MM.1S (cell line): Measurements from ENCODE around the gene SMPD3.

Experiments used
- DNase-seq: peaks from one replicate; pipeline ENCODE4 v3.0.0-alpha.2; 2015
- H2AFZ ChIP-seq: fragments of 300-600 bp; sonication (generic); 2 replicates; pipeline ENCODE4 v1.6.0; 2016; ENCODE audit warnings: antibody characterized with exemption, low read length
- H3F3A ChIP-seq: fragments of 300-600 bp; sonication (generic); 2 replicates; pipeline ENCODE4 v1.6.1; 2016; ENCODE audit warnings: mild to moderate bottlenecking, antibody characterized with exemption, low read length, moderate library complexity, mixed read lengths; ENCODE audit not compliant: insufficient read depth
- H3K27ac ChIP-seq: fragments of 300-600 bp; sonication (generic); 2 replicates; pipeline ENCODE4 v1.5.1; 2016; ENCODE audit warnings: mild to moderate bottlenecking, low read length
- H3K27me3 ChIP-seq: fragments of 300-600 bp; sonication (generic); replicated peaks from 2 replicates; pipeline ENCODE4 v1.6.0; 2016; ENCODE audit warnings: low read length; ENCODE audit not compliant: insufficient read depth
- H3K36me3 ChIP-seq: fragments of 300-600 bp; sonication (generic); replicated peaks from 2 replicates; pipeline ENCODE4 v1.6.1; 2016; ENCODE audit warnings: mild to moderate bottlenecking, low read length, mixed read lengths; ENCODE audit not compliant: insufficient read depth
- H3K4me1 ChIP-seq: fragments of 300-600 bp; sonication (generic); 2 replicates; pipeline ENCODE4 v1.6.1; 2016; ENCODE audit warnings: low read length, mixed read lengths
- H3K4me2 ChIP-seq: fragments of 300-600 bp; sonication (generic); 2 replicates; pipeline ENCODE4 v1.6.0; 2016; ENCODE audit warnings: low read depth, low read length
- H3K4me3 ChIP-seq: fragments of 300-600 bp; sonication (generic); 2 replicates; pipeline ENCODE4 v1.5.1; 2016; ENCODE audit warnings: low read length, mixed read lengths
- H3K79me2 ChIP-seq: fragments of 300-600 bp; sonication (generic); 2 replicates; pipeline ENCODE4 v1.6.1; 2016; ENCODE audit warnings: mixed run types, low read length, mixed read lengths
- H3K9ac ChIP-seq: fragments of 300-600 bp; sonication (generic); 2 replicates; pipeline ENCODE4 v1.6.1; 2016; ENCODE audit warnings: low read length, mixed read lengths
- H3K9me2 ChIP-seq: fragments of 300-600 bp; sonication (generic); replicated peaks from 2 replicates; pipeline ENCODE4 v1.6.1; 2016; ENCODE audit warnings: mild to moderate bottlenecking, low read length, mixed read lengths; ENCODE audit not compliant: insufficient read depth
- H3K9me3 ChIP-seq: fragments of 300-600 bp; sonication (generic); replicated peaks from 2 replicates; pipeline ENCODE4 v1.6.1; 2016; ENCODE audit warnings: mild to moderate bottlenecking, low read length, mixed read lengths; ENCODE audit not compliant: insufficient read depth
- H4K20me1 ChIP-seq: fragments of 300-600 bp; sonication (generic); 2 replicates; pipeline ENCODE4 v1.6.1; 2016; ENCODE audit warnings: mild to moderate bottlenecking, low read length, moderate library complexity, mixed read lengths; ENCODE audit not compliant: insufficient read depth
- EZH2 ChIP-seq: fragments of 300-600 bp; sonication (generic); optimal IDR thresholded peaks from 2 replicates; pipeline ENCODE3; 2017; ENCODE audit warnings: low read depth, mild to moderate bottlenecking, antibody characterized with exemption, low read length, mixed read lengths
- EZH2phosphoT487 ChIP-seq: fragments of 300-600 bp; sonication (generic); IDR thresholded peaks from 2 replicates; pipeline ENCODE4 v1.6.1; 2018; ENCODE audit warnings: antibody characterized with exemption, low read length
- TF ChIP-seq, protein P1 (sequence below): fragments of 300-600 bp; sonication (generic); IDR thresholded peaks from 2 replicates; pipeline ENCODE4 v1.5.1; 2016; ENCODE audit warnings: antibody characterized with exemption, low read length, mixed read lengths

SMPD3 gene

GRCh38 chr16:68324780-68325357, 123.4 kb downstream of the SMPD3 start:
- Histone ChIP-seq H3K4me1 (peaks cover 22% of the 10 kb centered on the region), H3K9ac (no peak overlapping the region), H3K79me2 (peaks cover 11% of the 10 kb centered on the region), H3K27me3 (no peaks in the 10 kb centered on the region), H3K4me2 (no peak overlapping the region), H3K4me3 (no peak overlapping the region), H3K27ac (no peak overlapping the region), H2AFZ (no peak overlapping the region), H3K9me3 (no peaks in the 10 kb centered on the region), H3F3A (peaks cover 27% of the 10 kb centered on the region), H3K36me3 (no peaks in the 10 kb centered on the region), H4K20me1 (no peaks in the 10 kb centered on the region), H3K9me2 (no peaks in the 10 kb centered on the region)
- DNase-seq, result no peak
- TF ChIP-seq EZH2, result no peak
- no peak for TF ChIP-seq EZH2phosphoT487
- TF ChIP-seq, protein P1, sequence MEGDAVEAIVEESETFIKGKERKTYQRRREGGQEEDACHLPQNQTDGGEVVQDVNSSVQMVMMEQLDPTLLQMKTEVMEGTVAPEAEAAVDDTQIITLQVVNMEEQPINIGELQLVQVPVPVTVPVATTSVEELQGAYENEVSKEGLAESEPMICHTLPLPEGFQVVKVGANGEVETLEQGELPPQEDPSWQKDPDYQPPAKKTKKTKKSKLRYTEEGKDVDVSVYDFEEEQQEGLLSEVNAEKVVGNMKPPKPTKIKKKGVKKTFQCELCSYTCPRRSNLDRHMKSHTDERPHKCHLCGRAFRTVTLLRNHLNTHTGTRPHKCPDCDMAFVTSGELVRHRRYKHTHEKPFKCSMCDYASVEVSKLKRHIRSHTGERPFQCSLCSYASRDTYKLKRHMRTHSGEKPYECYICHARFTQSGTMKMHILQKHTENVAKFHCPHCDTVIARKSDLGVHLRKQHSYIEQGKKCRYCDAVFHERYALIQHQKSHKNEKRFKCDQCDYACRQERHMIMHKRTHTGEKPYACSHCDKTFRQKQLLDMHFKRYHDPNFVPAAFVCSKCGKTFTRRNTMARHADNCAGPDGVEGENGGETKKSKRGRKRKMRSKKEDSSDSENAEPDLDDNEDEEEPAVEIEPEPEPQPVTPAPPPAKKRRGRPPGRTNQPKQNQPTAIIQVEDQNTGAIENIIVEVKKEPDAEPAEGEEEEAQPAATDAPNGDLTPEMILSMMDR, result no peak

DNA sequence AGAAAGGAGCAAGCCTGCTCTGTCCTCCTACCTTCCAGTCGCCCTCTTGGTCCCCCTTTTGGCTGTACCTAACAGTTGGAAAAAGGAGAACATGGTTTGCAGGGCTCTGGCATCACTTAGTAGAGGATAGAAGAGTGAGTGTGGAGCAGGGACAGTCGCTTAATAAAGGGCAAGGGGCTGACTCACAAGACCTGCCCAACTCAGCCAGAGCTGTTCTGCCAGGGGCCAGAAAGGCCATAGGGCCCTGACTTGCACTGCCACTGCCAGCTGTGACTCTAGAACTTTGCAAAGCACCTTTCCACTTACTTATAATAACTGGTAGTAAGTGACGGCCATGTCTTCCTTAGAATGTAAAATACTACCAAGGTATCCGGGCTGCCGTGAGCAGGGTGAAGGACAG, 124.0 kb downstream of the SMPD3 start:
- H3K4me1 ChIP-seq, result peaks cover 22% of the 10 kb centered on the region
- H3K4me2 ChIP-seq, result no peak overlapping the region
- H3F3A ChIP-seq, result peaks cover 27% of the 10 kb centered on the region
- no peaks in the 10 kb centered on the region for H3K9me2 ChIP-seq
- no peak for DNase-seq
- H2AFZ ChIP-seq, result no peak overlapping the region
- TF ChIP-seq EZH2 (no peak), EZH2phosphoT487 (no peak)
- TF ChIP-seq, protein P1, result no peak
- no peaks in the 10 kb centered on the region for H3K27me3 ChIP-seq
- no peak overlapping the region for H3K27ac ChIP-seq
- H3K79me2 ChIP-seq, result peaks cover 12% of the 10 kb centered on the region
- no peaks in the 10 kb centered on the region for H4K20me1 ChIP-seq
- H3K9ac ChIP-seq, result no peak overlapping the region
- H3K9me3 ChIP-seq, result no peaks in the 10 kb centered on the region
- no peak overlapping the region for H3K4me3 ChIP-seq
- no peaks in the 10 kb centered on the region for H3K36me3 ChIP-seq

DNA sequence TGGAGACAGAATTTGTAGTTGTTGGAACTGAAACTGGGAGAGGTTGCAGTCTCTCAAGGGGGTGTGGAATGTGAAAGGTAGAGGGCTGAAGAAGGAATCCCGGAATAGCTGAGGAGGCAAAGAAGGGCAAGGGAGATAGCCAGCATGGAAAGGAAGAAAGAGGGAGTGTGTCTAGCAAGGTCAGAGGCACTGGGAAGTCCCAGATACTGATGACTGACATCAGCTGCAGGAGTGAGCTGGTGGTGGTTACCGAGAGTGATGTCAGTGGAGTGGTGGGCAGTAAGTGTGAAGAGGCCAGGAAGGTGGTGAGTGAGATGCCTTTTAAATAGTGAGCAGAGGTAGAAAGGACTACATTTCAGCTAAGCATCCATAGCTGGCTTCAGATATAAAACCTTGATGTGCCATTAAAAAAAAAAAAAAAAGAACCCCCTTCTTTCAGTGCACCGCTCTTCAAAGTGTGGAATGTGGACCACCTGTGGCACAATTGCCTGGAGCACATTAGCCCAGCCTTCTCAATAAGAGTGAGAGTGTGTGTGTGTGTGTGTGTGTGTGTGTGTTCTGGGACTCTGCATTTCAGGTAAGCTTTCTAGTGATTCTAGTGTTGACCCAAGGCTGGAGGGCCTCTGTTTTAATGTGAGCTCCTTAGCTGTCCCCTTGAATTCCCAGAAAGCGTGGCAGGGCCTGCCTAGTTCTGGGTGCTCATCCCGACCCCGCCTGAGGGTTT, 129.0 kb downstream of the SMPD3 start:
- H3K9me2 ChIP-seq, result no peaks in the 10 kb centered on the region
- H3F3A ChIP-seq, result no peaks in the 10 kb centered on the region
- no peaks in the 10 kb centered on the region for H3K4me1 ChIP-seq
- H3K4me2 ChIP-seq, result no peak overlapping the region
- H2AFZ ChIP-seq, result no peak overlapping the region
- TF ChIP-seq EZH2, result no peak
- TF ChIP-seq, protein P1, result no peak
- TF ChIP-seq EZH2phosphoT487, result no peak
- H3K79me2 ChIP-seq, result peaks cover 34% of the 10 kb centered on the region
- no peak overlapping the region for H3K9ac ChIP-seq
- no peak for DNase-seq
- no peak overlapping the region for H3K27ac ChIP-seq
- no peak overlapping the region for H3K4me3 ChIP-seq
- no peaks in the 10 kb centered on the region for H3K27me3 ChIP-seq
- H3K9me3 ChIP-seq, result no peaks in the 10 kb centered on the region
- peaks cover 3% of the 10 kb centered on the region; the same call in 1 of the 2 replicates for H3K36me3 ChIP-seq
- no peaks in the 10 kb centered on the region for H4K20me1 ChIP-seq
